Psoas muscle (tissue), 8 donors: ENCODE results near the gene OR52N1. TPM values are rescaled to one million over a fixed set of nuclear protein-coding genes. Genes with fewer than 3 reads are reported as not detected.
A peak's percentile ranks its signal among the peaks of the same experiment; 100 is the strongest.

Experiments used
- ATAC-seq, 4 donors: fragments of 200-7000 bp; cut with Tn5 transposase; one replicate each; pipeline ENCODE4 v1.9.1; 2020; ENCODE audit warnings: moderate library complexity in 3 of 4, mild to moderate bottlenecking in 2 of 4
- DNase-seq, 2 donors: peaks; one replicate each; pipeline ENCODE4 v3.0.0-alpha.2; 2020
- H3K27ac ChIP-seq: fragments of 200-600 bp; one replicate; pipeline ENCODE4 v1.8.0; 2022
- H3K27me3 ChIP-seq, 3 donors: fragments of 200-600 bp in 1 of 3; one replicate each; pipeline versions ENCODE4 v1.6.1 to v1.8.0; 2013 to 2022; ENCODE audit warnings: low read length in 2 of 3, mild to moderate bottlenecking in 2 of 3, moderate library complexity in 1 of 3; ENCODE audit not compliant: insufficient read depth in 3 of 3
- H3K36me3 ChIP-seq, 2 donors: fragments of 200-600 bp in 1 of 2; one replicate each; pipeline versions ENCODE4 v1.6.1 to v1.8.0; 2013 to 2022; ENCODE audit warnings: low read depth in 1 of 2, mild to moderate bottlenecking in 1 of 2, moderate library complexity in 1 of 2; ENCODE audit not compliant: insufficient read depth in 1 of 2
- H3K4me1 ChIP-seq: fragments of 200-600 bp; one replicate; pipeline ENCODE4 v1.8.0; 2022
- H3K4me3 ChIP-seq: fragments of 200-600 bp; one replicate; pipeline ENCODE4 v1.8.0; 2022; ENCODE audit warnings: mild to moderate bottlenecking
- H3K9me3 ChIP-seq: fragments of 200-600 bp; one replicate; pipeline ENCODE4 v1.8.0; 2022
- WGBS, 3 donors: extraction: QIAGEN DNeasy Blood & Tissue Kit; methylation state at CpG; one replicate each; pipeline versions ENCODE4 v1.1.6 to v1.1.7; 2013; 5-methylcytosine and 5-hydroxymethylcytosine counted together
- intact Hi-C, 2 donors: fragments of 100-400 bp; cut with DNase I; formaldehyde crosslinking; loops; one replicate each; pipeline versions ENCODE4 v1.11.0 to v1.14.2; 2022
- polyA plus RNA-seq, 3 donors: library from polyadenylated mRNA; stranded (reverse); fragments of 200-250 nt; gene quantifications; one replicate each; pipeline ENCODE4 v1.2.3, GENCODE V29; 2013
- total RNA-seq, 4 donors: library from RNA; stranded (reverse); fragmentation: NEBNext Ultra II Directional in 2 of 4; extraction: Animal tissue kit (Norgen Biotek cat#: 25700) in 2 of 4; gene quantifications; one replicate each; pipeline versions ENCODE4 v1.2.1 to v1.2.4, GENCODE V29; 2021 to 2023
- TF ChIP-seq, protein P1 (sequence below): fragments of 200-600 bp; IDR thresholded peaks from one replicate; pipeline ENCODE4 v1.8.0; 2022; ENCODE audit warnings: antibody characterized with exemption
- donor health status: healthy with polysubstance abuse.
- donor health status: DM: no; HTN: no; CAD: no; lungs with moderate emphysema.
- donor health status: Bipolar disorder and iron deficiency.
- donor health status: healthy.
- donor health status: DM: yes; HTN: yes; CAD: no.
- donor health status: DM: no; HTN: no; CAD: no.
- donor health status: DM: no; HTN: no; CAD: no.
- donor health status: DM: yes; HTN: yes; CAD: no.

Gene OR52N1
- total and polyA plus RNA-seq, 7 donors = not detected

DNA sequence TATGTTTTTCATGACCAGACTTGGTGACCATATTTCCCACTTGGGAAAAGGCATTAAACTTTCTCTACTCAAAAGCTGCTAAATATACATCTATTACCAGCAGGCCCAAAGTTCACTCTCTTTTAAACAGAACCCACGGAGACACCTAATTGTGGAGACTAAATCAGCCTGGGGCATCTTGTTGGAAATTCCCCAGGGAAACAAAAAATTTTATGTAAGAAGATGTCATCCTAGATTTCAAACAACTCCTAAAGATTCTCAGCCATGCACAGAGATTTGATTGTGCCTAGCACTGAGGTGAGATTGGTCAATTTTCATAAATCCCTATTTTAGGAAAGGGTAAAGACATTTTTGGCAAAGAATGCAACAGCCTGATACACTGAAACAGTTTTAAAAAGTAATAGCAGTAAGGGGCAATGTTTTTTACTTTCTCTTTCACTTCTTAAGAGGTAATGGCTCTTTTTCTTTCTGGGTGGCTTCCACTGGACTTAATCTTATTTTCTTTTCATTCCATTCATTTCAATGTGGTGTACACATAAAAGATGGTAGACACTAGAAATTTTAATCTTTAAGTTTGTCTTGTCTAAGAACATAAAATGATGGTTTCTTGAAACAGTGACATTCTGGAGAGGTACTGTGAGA lies 27.3 kb upstream of the OR52N1 start:
- Histone ChIP-seq H3K9me3 (no peaks in the 10 kb centered on the region), H3K4me3 (no peak overlapping the region), H3K36me3 (no peaks in the 10 kb centered on the region), H3K27me3 (no peaks in the 10 kb centered on the region), H3K4me1 (no peaks in the 10 kb centered on the region), H3K27ac (no peak overlapping the region)
- TF ChIP-seq, protein P1, sequence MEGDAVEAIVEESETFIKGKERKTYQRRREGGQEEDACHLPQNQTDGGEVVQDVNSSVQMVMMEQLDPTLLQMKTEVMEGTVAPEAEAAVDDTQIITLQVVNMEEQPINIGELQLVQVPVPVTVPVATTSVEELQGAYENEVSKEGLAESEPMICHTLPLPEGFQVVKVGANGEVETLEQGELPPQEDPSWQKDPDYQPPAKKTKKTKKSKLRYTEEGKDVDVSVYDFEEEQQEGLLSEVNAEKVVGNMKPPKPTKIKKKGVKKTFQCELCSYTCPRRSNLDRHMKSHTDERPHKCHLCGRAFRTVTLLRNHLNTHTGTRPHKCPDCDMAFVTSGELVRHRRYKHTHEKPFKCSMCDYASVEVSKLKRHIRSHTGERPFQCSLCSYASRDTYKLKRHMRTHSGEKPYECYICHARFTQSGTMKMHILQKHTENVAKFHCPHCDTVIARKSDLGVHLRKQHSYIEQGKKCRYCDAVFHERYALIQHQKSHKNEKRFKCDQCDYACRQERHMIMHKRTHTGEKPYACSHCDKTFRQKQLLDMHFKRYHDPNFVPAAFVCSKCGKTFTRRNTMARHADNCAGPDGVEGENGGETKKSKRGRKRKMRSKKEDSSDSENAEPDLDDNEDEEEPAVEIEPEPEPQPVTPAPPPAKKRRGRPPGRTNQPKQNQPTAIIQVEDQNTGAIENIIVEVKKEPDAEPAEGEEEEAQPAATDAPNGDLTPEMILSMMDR = no peak
- WGBS, 3 donors = 45 to 50% (median 47%) methylated on average over 1 of the region's 1 CpG
- no peak for DNase-seq
- ATAC-seq = no peak
- intact Hi-C loops = no loop called here

DNA sequence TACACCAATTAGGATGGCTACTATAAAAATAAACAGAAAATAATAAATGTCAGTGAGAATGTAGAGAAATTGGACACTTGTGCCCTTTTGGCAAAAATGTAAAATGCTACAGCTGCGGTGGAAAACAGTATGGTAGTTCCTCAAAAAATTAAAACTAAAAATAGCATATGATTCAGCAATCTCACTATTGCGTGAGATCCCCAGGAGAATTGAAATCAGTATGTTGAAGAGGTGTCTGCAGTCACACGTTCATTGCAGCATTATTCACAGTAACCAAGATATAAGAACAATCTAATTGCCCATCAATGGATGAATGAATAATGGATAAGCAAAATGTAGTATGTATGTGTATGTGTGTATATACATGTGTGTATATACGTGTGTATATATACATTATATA lies 24.5 kb upstream of the OR52N1 start:
- ATAC-seq (no peak), DNase-seq (no peak)
- TF ChIP-seq, protein P1 = no peak
- intact Hi-C loops = no loop called here
- H3K4me3 ChIP-seq = no peak overlapping the region
- WGBS, 3 donors = 30 to 53% (median 42%) methylated on average over 4 of the region's 4 CpGs
- no peaks in the 10 kb centered on the region for H3K9me3 ChIP-seq
- H3K27me3 ChIP-seq = no peaks in the 10 kb centered on the region
- H3K36me3 ChIP-seq = no peaks in the 10 kb centered on the region
- H3K4me1 ChIP-seq = no peaks in the 10 kb centered on the region
- H3K27ac ChIP-seq = no peak overlapping the region

DNA sequence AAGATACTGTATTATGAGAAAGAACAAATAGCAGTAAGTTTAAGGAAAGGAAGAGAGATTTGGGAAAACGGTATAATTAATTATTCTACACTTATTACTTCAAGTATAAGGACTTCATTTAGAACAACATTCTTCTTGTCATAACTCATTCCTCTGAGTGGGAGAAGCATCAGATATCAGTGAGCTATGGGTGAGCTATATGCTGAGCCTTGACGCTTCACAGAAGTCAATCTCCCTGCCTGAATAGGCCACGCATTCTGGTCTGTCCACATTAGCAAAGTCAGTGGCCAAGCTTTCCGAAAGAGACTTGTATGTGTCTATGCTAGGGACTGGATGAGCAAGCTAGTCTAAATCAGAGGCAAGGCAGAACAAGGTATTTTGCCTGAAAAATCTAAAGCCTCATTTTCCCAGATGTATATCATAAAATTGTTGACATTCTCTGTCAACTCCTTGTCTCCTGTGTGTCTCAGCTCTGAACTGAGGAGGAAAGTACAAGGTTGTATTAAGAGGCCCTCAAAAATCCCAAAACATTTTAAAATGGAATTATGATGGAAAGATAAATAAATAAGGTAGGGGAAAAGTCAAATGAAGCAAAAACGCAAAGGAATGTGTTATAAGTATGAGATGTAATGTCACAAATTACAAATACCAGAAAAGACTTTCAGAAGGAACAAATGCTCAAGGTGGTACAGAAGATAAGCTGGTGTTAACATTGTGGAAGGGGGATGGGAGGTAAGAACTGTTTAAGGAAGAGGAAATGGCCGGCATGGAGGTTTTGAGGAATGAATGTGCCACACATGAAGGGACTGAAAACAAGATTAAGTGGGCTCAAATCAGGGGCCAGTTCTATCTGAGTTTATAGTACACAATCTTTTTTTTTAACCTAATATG lies 19.1 kb upstream of the OR52N1 start:
- WGBS, 3 donors = 74 to 79% (median 79%) methylated on average over 6 of the region's 6 CpGs

DNA sequence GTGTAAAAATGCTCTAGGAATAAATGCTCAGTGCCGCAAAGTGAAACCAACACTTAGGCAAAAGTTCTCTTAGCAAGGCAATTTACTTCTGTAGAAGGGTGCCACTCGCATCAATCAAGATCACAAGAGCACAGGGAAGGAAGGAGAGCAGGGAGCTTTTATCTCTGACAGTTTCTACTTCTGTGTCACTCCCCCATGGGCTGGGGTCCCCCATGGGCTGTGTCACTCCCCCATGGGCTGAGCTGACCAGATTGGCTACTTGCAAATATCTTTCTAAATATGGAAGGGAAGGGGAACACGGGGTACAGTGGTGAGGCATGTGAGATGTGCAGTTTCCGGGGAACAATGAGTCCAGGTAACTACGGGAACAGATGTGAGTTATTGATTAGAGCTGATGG lies 18.1 kb upstream of the OR52N1 start:
- DNase-seq (no peak), ATAC-seq (no peak)
- WGBS, 3 donors = 47 to 55% (median 51%) methylated on average over 5 of the region's 5 CpGs
- intact Hi-C loops = loop anchor here (2.0 to 10.0 kb wide), 5 partner anchors 212 to 687 kb away; partner anchors contain the start of gene TRIM6 (in 1 of the 2)
- TF ChIP-seq, protein P1 = no peak
- Histone ChIP-seq H3K27ac (no peak overlapping the region), H3K9me3 (no peaks in the 10 kb centered on the region), H3K36me3 (no peaks in the 10 kb centered on the region), H3K4me3 (peak overlapping the region; percentile 58), H3K27me3 (no peaks in the 10 kb centered on the region), H3K4me1 (no peaks in the 10 kb centered on the region)

More for the DNA sequence above, 19.1 kb upstream of the OR52N1 start:
- no peak for DNase-seq
- Histone ChIP-seq H3K27me3 (no peaks in the 10 kb centered on the region), H3K4me3 (no peak overlapping the region), H3K27ac (no peak overlapping the region), H3K9me3 (no peaks in the 10 kb centered on the region), H3K4me1 (no peaks in the 10 kb centered on the region), H3K36me3 (no peaks in the 10 kb centered on the region)
- intact Hi-C loops = loop anchor here (2.0 to 10.0 kb wide), 5 partner anchors 213 to 688 kb away; partner anchors contain the start of gene TRIM6 (in 1 of the 2)
- ATAC-seq = no peak
- TF ChIP-seq, protein P1 = no peak
